ENCODE results near the gene RAD51B.

DNA sequence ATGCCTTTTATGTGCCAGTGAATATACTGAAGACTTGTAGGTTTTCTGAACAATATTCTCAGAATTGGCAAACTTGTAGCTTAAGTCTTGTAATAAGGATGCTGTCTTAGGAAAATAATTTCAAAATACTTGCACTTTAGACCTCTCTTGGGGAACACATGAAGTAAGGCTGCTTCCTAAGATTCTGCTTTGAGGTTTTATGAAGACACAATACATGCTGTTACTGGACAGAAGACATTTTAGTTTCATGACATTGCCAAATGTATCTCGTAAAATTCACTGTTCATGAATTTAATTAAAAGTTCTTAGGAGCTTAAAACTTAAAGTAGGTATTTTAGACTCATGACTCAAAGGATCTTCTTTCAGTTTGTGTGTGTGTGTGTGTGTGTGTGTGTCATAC is 80.7 kb downstream of the RAD51B start:
- TF ChIP-seq, protein P1, sequence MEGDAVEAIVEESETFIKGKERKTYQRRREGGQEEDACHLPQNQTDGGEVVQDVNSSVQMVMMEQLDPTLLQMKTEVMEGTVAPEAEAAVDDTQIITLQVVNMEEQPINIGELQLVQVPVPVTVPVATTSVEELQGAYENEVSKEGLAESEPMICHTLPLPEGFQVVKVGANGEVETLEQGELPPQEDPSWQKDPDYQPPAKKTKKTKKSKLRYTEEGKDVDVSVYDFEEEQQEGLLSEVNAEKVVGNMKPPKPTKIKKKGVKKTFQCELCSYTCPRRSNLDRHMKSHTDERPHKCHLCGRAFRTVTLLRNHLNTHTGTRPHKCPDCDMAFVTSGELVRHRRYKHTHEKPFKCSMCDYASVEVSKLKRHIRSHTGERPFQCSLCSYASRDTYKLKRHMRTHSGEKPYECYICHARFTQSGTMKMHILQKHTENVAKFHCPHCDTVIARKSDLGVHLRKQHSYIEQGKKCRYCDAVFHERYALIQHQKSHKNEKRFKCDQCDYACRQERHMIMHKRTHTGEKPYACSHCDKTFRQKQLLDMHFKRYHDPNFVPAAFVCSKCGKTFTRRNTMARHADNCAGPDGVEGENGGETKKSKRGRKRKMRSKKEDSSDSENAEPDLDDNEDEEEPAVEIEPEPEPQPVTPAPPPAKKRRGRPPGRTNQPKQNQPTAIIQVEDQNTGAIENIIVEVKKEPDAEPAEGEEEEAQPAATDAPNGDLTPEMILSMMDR (optimal IDR thresholded peaks at IDR 0.05 in 1 of 3, IDR thresholded peaks at IDR 0.05 in 1 of 3, conservative IDR thresholded peaks at IDR 0.05 in 1 of 3; ENCODE audit: extremely low read depth in 1 of 3, insufficient read depth in 2 of 3, low read length in 3 of 3), result no peak
- TF ChIP-seq EZH2 (IDR thresholded peaks at IDR 0.05; ENCODE audit: low read length), result no peak

Data from keratinocyte (primary cell).